Stimulated activated CD8-positive, alpha-beta memory T cell treated with anti-CD3 and anti-CD28 coated beads, Interleukin-2, amount 100 ng/mL, for 1 hour (primary cell): ENCODE results near the gene PDZD11.
"Not testable (repeated sequence)": the region's sequence is repeated elsewhere in the genome, so short reads cannot be mapped to it uniquely, and the experiment has no call there.

Source experiments
- DNase-seq, 2 donors: peaks; one replicate each; pipeline ENCODE4 v3.0.0-alpha.2; 2020; ENCODE audit warnings: low read depth in 2 of 2

Gene PDZD11

DNA sequence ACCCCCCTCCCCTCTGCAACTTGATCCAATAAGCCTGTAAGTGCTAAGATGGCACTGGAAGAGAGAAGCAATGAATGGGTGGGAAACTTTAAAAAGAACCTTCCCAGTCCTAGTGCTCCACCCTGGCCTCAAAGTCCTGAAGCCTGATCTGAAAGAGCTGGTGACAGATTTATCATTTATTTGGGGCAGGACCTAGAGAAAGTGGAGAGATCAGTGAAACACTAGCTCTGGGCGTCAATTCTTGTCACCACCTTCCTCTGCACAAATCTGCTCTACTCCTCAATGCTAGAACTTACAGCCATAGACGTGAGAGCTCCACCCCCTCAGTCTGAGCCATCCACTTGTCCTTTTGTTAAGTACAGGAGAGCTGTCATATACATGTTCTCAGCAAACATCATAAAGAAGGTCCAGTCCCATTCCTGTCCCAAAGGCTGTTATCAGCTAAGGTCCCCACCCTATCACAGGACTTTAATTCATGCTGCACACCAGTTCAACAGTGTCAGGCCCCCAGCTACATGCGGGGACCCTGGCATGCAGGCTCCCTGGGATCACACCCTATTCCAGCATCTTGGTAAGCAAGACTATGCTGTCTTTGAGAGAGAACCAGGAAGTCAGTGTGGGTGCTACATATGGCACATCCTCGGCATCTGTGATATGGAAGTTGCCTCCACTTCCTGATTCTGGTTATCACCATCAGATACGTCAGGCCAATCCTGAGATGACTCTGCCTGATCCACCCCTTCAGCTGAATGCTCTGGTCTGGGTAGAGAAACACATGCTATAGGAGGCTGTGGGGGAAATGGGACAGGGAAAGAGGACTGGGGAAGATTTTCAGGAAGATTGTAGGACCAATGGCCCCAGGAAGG, 32.1 kb downstream of the PDZD11 start:
- DNase-seq, result no peak

DNA sequence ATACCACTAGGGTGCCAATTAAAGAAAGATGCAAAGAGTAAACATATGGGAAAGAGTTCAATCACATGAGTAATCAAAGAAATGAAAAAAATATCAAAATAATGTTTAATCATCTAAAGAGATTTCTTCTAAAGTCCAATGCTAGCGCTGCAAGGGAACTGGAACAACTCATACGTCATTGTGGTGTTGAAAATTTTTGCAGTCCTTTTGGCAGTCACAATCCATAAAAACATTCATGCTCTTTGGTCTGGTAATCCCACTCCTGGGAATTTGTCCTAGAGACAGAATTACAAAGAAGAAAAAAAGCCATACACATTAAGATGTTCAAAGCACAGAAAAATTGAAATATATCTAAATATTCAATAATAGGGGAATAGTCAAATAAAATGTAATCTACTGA, 34.3 kb downstream of the PDZD11 start:
- no peak for DNase-seq

- DNase-seq, result no peak
Measured at GRCh38 chrX:70254909-70255308, 34.8 kb downstream of the PDZD11 start.

DNA sequence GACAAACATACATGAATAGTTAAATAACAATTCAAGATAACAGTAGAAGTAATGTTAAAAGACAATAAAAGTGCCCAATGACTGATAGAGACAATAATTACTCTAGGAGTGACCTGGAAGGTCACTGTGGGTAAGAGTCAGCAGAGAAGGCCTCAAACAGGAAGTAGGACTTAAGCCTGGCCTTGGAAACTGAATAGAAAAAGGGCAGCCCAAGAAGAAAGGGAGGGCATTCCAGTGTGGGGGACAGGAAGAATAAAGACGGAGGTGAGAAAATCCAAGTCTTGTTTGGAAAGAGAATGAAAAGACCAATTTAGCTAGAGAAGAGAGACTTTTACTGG, 35.7 kb downstream of the PDZD11 start:
- DNase-seq, result no peak

DNA sequence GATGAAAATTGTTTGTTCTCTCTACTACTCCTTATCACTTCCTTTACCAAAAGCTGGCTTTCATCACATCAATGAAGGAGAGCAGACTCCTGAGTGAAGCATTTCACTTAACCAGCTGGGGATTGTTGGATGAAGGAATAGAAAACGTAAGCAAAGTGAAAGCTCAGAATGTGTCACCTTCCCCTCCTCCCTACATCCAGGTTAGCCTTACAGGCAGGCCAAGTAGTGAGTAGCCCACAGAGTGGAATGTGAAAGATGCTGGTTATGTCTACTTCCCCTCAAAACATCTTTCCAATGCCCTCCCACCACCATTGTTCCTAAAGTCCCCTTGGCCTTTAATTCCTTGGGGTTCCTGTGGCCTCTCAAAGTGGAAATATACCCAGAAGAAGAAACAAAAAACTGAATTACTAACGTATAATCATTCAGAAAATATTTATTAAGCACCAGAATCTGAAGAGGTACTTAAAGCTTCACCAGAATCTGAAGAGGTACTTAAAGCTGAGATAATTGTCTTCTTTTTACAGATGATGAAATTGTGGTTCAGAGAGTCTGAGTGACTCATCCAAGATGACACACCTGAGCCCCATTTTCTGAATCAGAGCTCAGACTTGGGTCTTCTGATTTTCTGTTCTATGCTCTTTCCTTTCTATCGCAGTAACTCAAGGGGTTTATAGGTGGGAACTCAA, 36.2 kb downstream of the PDZD11 start:
- no peak for DNase-seq

GRCh38 chrX:70252491-70252890, 37.2 kb downstream of the PDZD11 start:
- no peak for DNase-seq

DNA sequence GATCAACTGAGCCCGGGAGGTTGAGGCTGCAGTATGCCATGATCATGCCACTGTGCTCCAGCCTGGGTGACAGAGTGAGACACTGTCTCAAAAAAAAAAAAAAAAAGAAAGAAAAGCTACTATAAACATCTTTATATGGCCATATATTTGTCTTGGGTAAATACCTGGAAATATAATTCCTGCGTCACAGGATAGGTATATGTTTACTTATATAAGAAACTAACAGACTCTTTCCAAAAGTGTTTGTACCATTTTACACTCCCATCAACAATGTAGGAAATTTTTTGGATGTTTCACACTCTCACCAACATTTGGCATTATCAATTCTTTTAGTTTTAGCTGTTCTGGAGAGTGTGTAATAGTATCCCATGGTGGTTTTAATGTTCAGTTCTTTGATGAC, 42.5 kb downstream of the PDZD11 start:
- no peak for DNase-seq

GRCh38 chrX:70244881-70245280, 44.8 kb downstream of the PDZD11 start:
- DNase-seq, result no peak

- not testable (repeated sequence) for DNase-seq
Measured at GRCh38 chrX:70243601-70244000, 46.1 kb downstream of the PDZD11 start.

- DNase-seq, result no peak
Measured at GRCh38 chrX:70241501-70241900, 48.2 kb downstream of the PDZD11 start.

DNA sequence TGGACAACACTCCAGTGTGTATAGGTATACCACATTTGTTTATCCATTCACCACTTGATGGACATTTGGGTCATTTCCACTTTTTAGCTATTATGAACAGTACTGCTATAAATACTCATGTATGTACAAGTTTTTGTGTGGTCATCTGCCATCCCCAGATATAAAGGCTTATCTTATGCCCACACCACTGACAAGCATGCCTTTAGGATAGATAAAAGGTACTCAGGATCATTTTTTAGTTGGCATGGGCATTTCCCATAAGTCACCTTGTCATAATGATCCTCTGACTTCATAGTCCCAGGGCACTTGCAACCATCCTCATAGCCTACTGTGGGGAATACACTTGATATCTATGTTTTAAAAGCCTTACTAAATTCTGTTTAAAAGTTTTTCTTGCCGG, 49.0 kb downstream of the PDZD11 start:
- DNase-seq, result no peak
